DND-41 (cell line): ENCODE measurements around the gene DUSP15.

Source experiments
- CTCF ChIP-seq: IDR thresholded peaks from 2 replicates; pipeline ENCODE4 v1.5.1; 2012; ENCODE audit warnings: borderline replicate concordance, low read length, moderate library complexity, mild to moderate bottlenecking; ENCODE audit not compliant: poor library complexity, severe bottlenecking; ENCODE audit errors: extremely low read depth
- EZH2 ChIP-seq: IDR thresholded peaks from 3 replicates; pipeline ENCODE4 v1.6.1; 2012; ENCODE audit warnings: borderline replicate concordance, low read depth, mild to moderate bottlenecking, moderate library complexity, low read length, inconsistent platforms; ENCODE audit not compliant: severe bottlenecking

DNA sequence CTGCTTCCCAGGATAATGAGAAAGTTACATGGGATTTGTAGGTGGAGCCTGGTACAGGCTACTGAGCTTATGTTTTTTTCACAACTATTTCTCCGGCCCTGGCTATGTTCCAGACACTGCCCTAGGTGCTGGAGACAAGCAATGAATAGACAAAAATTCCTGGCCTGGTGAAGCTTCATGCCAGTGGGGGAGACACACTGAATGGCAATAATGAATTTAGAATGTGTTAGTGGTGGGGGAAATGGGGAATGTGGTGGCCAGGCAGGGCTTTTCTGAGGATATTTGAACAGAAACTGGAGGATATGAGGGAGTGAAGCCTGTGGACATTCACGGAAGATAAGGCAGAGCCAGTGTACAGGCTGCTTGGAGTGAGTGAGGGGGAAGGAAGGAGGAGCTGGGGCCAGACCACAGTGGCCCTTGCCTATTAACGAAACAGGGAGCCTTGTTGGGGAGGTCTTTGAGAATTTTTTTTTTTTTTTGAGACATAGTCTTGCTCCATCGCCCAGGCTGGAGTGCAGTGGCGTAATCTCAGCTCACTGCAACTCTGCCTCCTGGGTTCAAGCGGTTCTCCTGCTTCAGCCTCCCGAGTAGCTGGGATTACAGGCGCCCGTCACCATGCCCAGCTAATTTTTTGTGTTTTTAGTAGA, 31.6 kb downstream of the DUSP15 start:
- no peak for TF ChIP-seq CTCF
- TF ChIP-seq EZH2 = no peak
